Natural killer cell treated with Interleukin-12 subunit alpha and Interleukin-12 subunit beta and Interleukin-15 and Interleukin-18, amount 100 ng/mL, for 72 hours (primary cell): ENCODE results near the gene EPS8L1. TPM values are rescaled to one million over a fixed set of nuclear protein-coding genes. Genes with fewer than 3 reads are reported as not detected.
A peak's percentile ranks its signal among the peaks of the same experiment; 100 is the strongest.

ENCODE experiments used
- ATAC-seq, 2 donors: fragments of 150-1000 bp; cut with Tn5 transposase in 1 of 2; sonication (Bioruptor Pico), chemical (Tn5 transposase) in 1 of 2; 2 replicates each; pipeline ENCODE4 v1.10.0; 2021
- DNase-seq: peaks from one replicate; pipeline ENCODE4 v3.0.0; 2022; ENCODE audit warnings: low spot score
- H3K27ac Mint-ChIP-seq, 2 donors: 1 replicate in 1 of 2; 2 replicates in 1 of 2; pipeline ENCODE4 v1.8.0; 2022; ENCODE audit warnings: mixed read lengths in 2 of 2, mild to moderate bottlenecking in 1 of 2, moderate library complexity in 1 of 2
- H3K27me3 Mint-ChIP-seq, 2 donors: 1 replicate in 1 of 2; 2 replicates in 1 of 2; pipeline ENCODE4 v1.8.0; 2022; ENCODE audit warnings: mixed read lengths in 2 of 2
- H3K36me3 Mint-ChIP-seq: one replicate; pipeline ENCODE4 v1.8.0; 2022; ENCODE audit warnings: mixed read lengths
- H3K4me1 Mint-ChIP-seq, 2 donors: 1 replicate in 1 of 2; 2 replicates in 1 of 2; pipeline ENCODE4 v1.8.0; 2022; ENCODE audit warnings: low read depth in 2 of 2, mixed read lengths in 2 of 2, mild to moderate bottlenecking in 1 of 2
- H3K4me3 Mint-ChIP-seq: one replicate; pipeline ENCODE4 v1.8.0; 2022; ENCODE audit warnings: mixed read lengths
- H3K9me3 Mint-ChIP-seq: 2 replicates; pipeline ENCODE4 v1.8.0; 2022; ENCODE audit warnings: mixed read lengths
- total RNA-seq, 2 donors: library from RNA; stranded (reverse); gene quantifications; one replicate each; pipeline ENCODE4 v1.2.3, GENCODE V29; 2022

The EPS8L1 gene
- total RNA-seq, 2 donors from 2014 or later, result 1.3 to 8.7 TPM

DNA sequence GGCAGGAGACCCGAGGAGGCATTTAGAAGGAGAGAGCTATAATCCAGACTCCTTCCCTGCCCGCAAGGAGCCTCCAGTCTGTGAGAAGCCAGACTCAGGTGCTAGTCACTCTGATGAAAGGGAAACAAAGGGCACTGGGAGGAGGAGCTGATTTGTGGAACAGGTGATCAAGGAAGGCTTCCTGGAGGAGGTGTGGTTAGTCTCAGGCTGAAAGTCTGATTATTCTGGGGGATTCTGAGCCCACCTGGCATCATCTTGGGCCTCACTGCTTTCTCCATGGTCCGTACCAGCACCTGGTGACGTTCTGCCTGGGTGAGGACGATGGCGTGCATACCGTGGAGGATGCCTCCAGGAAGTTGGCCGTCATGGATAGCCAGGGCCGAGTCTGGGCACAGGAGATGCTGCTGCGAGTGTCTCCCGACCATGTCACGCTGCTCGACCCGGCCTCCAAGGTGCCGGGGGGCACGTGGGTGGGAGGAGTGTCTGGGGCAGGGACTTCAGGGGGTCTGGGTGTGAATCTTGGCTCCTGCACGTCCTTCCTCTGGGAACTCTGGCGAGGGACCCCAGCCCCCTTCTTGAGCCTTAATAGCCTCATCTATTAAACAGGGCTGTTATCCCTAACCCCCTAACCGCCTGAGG is 3.9 kb downstream of the EPS8L1 start:
- no peaks in the 10 kb centered on the region for H3K36me3 Mint-ChIP-seq
- H3K4me1 Mint-ChIP-seq, result peaks cover 23 to 27% of the 10 kb centered on the region in 2 donors
- DNase-seq (peak; percentile 46), ATAC-seq (no peak)
- H3K9me3 Mint-ChIP-seq, result peaks cover 3% of the 10 kb centered on the region
- H3K27me3 Mint-ChIP-seq, result peaks cover 10 to 20% of the 10 kb centered on the region in 2 donors
- peak overlapping the region; percentile 86 for H3K4me3 Mint-ChIP-seq
- H3K27ac Mint-ChIP-seq, result peak overlapping the region; percentile 73 to 88

DNA sequence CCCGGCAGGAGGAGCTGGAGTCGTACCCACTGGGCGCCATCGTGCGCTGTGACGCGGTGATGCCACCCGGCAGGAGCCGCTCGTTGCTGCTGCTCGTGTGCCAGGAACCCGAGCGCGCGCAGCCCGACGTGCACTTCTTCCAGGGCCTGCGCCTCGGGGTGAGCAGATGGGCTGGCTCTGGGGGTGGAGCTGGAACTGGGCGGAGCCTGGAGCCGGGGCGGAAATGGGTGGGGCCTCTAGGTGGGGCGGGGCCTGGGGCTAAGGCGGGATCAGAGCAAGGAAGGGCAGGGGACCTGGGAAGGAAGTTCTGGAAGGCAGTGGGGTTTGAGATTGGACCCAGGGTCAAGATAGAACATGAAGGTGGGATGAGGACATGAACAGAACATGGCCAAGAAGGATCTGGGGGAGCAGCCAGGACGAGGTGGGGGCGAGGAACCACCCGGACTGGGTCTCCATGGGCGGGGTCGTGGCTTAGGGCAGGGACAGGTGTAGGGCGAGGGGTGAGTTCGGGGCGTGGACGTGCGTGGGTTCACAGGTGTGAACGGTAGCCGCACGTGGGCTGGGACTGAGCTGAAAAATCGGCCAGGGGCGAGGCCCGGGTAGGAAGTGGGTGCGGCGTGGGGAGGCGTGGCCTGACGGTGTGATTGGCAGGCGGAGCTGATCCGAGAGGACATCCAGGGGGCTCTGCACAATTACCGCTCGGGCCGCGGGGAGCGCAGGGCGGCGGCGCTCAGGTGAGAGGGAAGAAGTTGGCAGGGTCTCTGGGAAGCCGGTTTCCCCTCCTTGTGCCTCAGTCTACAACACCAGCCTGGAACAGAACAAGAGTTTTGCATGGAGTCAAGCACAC is 4.7 kb downstream of the EPS8L1 start:
- no peaks in the 10 kb centered on the region for H3K36me3 Mint-ChIP-seq
- peaks cover 10 to 15% of the 10 kb centered on the region in 2 donors for H3K27me3 Mint-ChIP-seq
- peak overlapping the region; percentile 73 to 88 for H3K27ac Mint-ChIP-seq
- peaks cover 23 to 27% of the 10 kb centered on the region in 2 donors for H3K4me1 Mint-ChIP-seq
- peak; percentile 70 to 86 for ATAC-seq
- peak overlapping the region; percentile 86 for H3K4me3 Mint-ChIP-seq
- H3K9me3 Mint-ChIP-seq, result peaks cover 3% of the 10 kb centered on the region
- DNase-seq, result peak; percentile 86

DNA sequence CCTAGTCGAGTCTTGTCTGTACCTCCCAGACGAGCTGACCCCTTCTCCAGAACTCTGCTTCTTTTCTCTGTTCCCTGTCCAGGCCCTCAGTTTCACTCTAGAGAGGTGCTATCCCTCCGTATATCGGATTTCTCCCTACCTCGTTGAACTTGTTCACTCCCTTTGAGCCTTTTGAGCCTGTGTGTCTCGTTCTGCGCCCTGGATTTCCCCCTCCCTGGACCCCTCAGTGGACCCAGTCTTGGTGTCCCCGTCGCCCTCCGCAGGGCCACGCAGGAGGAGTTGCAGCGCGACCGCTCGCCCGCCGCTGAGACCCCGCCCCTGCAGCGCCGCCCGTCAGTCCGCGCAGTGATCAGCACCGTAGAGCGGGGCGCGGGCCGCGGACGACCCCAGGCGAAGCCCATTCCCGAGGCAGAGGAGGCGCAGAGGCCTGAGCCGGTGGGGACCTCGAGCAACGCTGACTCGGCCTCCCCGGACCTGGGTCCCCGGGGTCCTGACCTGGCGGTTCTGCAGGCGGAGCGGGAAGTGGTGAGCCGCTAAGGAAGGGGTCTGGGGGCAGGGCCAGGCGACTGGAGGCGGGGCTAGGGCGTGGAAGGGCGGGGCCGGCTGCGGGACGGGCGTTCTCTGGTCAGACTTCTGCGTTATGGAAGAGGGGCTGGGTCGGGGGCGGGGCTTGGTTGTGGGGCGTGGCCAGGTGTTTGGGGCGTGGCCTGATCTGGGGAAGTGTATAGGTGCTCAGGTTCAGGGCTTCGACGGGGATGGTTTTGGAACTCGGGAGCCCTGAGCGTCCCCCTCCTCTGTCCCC is 5.5 kb downstream of the EPS8L1 start:
- H3K4me1 Mint-ChIP-seq, result peaks cover 23 to 27% of the 10 kb centered on the region in 2 donors
- ATAC-seq (peak; percentile 91 to 93), DNase-seq (peak; percentile 93)
- peaks cover 3% of the 10 kb centered on the region for H3K9me3 Mint-ChIP-seq
- H3K36me3 Mint-ChIP-seq, result no peaks in the 10 kb centered on the region
- H3K27me3 Mint-ChIP-seq, result peaks cover 10 to 15% of the 10 kb centered on the region in 2 donors
- peak overlapping the region; percentile 73 to 88 for H3K27ac Mint-ChIP-seq
- peak overlapping the region; percentile 86 for H3K4me3 Mint-ChIP-seq

DNA sequence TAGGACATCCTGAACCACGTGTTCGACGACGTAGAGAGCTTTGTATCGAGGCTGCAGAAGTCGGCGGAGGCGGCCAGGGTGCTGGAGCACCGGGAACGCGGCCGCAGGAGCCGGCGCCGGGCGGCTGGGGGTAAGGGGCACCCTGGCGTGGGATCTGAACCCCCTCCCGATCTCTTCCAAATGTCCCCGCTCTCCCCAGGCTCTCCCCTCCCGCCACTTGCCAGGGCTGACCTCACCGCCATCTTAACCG is 6.0 kb downstream of the EPS8L1 start:
- Mint-ChIP-seq H3K4me1 (peaks cover 23 to 27% of the 10 kb centered on the region in 2 donors), H3K36me3 (no peaks in the 10 kb centered on the region), H3K4me3 (peak overlapping the region; percentile 86), H3K27ac (no peak overlapping the region), H3K27me3 (peaks cover 10 to 15% of the 10 kb centered on the region in 2 donors), H3K9me3 (peaks cover 3% of the 10 kb centered on the region)
- DNase-seq, result no peak
- ATAC-seq, result no peak

- H3K4me3 Mint-ChIP-seq, result peak overlapping the region; percentile 86
- DNase-seq (peak; percentile 67), ATAC-seq (peak; percentile 4 to 13)
- H3K36me3 Mint-ChIP-seq, result no peaks in the 10 kb centered on the region
- H3K27ac Mint-ChIP-seq, result peak overlapping the region in 1 of 2 donors; percentile 77
- H3K4me1 Mint-ChIP-seq, result peaks cover 25 to 30% of the 10 kb centered on the region in 2 donors
- peaks cover 12 to 15% of the 10 kb centered on the region in 2 donors for H3K27me3 Mint-ChIP-seq
- H3K9me3 Mint-ChIP-seq, result peaks cover 3% of the 10 kb centered on the region
These were observed 6.6 kb downstream of the EPS8L1 start for GRCh38 chr19:55082020-55082851.

DNA sequence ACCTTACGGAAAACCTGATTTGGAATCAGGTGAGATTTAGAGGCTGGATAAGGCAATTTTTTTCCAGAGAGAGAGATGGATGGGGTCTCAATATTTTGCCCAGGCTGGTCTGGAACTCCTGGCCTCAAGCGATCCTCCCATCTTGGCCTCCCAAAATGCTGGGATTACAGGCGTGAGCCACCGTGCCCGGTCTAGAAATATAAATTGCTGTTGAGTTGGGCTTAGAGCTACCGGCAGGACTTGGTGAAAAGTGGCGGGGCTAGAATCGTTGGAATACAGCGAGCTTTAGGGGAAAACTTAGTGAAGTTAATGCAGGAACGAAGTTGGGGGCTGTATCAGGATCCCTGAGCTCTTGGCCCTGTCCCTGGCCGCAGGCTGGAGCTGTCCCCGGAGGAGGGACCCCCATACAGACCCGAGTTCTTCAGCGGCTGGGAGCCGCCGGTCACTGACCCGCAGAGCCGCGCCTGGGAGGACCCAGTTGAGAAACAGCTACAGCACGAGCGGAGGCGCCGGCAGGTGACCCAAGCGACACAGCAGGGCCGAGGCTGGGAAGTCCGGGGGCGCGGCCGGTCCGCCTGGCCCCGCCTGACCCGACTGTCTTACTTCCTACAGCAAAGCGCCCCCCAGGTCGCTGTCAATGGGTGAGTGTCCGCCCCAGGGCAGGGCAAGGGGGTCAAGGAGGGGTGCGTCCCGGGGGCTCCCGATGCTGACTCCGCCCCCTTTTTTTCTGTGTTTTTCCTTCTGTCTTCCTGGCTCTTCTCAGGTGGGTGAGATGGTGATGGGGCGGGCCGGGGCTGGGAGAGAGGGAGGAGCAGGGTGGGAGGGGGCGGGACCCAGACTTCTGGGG is 7.6 kb downstream of the EPS8L1 start:
- Mint-ChIP-seq H3K36me3 (no peaks in the 10 kb centered on the region), H3K4me1 (peaks cover 35 to 40% of the 10 kb centered on the region in 2 donors), H3K4me3 (peak overlapping the region; percentile 48), H3K27me3 (peaks cover 15 to 17% of the 10 kb centered on the region in 2 donors), H3K9me3 (peaks cover 3% of the 10 kb centered on the region), H3K27ac (peak overlapping the region in 1 of 2 donors; percentile 77)
- peak; percentile 49 for DNase-seq
- ATAC-seq, result no peak

- ATAC-seq (no peak), DNase-seq (no peak)
- no peak overlapping the region for H3K4me3 Mint-ChIP-seq
- H3K27me3 Mint-ChIP-seq, result peaks cover 21 to 24% of the 10 kb centered on the region in 2 donors
- peaks cover 3% of the 10 kb centered on the region for H3K9me3 Mint-ChIP-seq
- peaks cover 44 to 46% of the 10 kb centered on the region in 2 donors for H3K4me1 Mint-ChIP-seq
- no peaks in the 10 kb centered on the region for H3K36me3 Mint-ChIP-seq
- no peak overlapping the region for H3K27ac Mint-ChIP-seq
These were observed 8.7 kb downstream of the EPS8L1 start for GRCh38 chr19:55084416-55084815.

DNA sequence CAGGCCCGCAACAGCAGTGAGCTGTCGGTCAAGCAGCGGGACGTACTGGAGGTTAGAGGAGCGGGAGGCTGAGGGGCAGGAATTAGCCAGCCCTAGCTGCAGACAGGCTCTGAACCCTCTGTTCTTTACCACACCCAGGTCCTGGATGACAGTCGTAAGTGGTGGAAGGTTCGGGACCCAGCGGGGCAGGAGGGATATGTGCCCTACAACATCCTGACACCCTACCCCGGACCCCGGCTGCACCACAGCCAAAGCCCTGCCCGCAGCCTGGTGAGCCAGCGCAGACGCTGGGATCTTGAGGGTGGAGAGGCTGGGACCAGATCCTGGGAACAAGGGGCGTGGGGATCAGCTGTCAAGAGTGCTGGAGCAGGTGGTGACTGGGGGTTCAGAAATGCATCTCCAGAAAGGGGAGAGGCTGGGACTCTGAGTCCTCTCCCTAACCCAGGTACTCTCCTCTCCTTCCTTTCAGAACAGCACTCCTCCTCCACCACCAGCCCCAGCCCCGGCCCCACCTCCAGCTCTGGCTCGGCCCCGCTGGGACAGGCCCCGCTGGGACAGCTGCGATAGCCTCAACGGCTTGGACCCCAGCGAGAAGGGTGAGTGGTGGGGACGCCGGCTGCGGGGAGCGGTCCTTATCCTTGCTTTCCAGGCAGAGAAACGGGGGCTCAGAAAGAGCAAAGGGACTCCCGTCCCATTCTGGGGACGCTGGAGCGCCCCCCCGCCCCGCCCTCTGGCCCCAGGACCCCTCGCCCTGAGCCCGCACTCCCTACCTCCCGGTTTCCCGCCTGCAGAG is 10.4 kb downstream of the EPS8L1 start:
- Mint-ChIP-seq H3K27ac (no peak overlapping the region), H3K4me3 (no peak overlapping the region), H3K27me3 (peaks cover 21 to 24% of the 10 kb centered on the region in 2 donors), H3K4me1 (peaks cover 34 to 37% of the 10 kb centered on the region in 2 donors), H3K36me3 (no peaks in the 10 kb centered on the region), H3K9me3 (peaks cover 3% of the 10 kb centered on the region)
- DNase-seq (peak; percentile 58), ATAC-seq (no peak)

- DNase-seq (peak; percentile 84), ATAC-seq (peak; percentile 76 to 90)
- H3K27ac Mint-ChIP-seq, result no peak overlapping the region
- peaks cover 34 to 37% of the 10 kb centered on the region in 2 donors for H3K4me1 Mint-ChIP-seq
- no peaks in the 10 kb centered on the region for H3K36me3 Mint-ChIP-seq
- peaks cover 21 to 24% of the 10 kb centered on the region in 2 donors for H3K27me3 Mint-ChIP-seq
- H3K4me3 Mint-ChIP-seq, result peak overlapping the region; percentile 68
- H3K9me3 Mint-ChIP-seq, result peaks cover 3% of the 10 kb centered on the region
These were observed 11.3 kb downstream of the EPS8L1 start for GRCh38 chr19:55086730-55087541.

- peak; percentile 58 for DNase-seq
- H3K36me3 Mint-ChIP-seq, result no peaks in the 10 kb centered on the region
- H3K4me1 Mint-ChIP-seq, result peaks cover 32 to 34% of the 10 kb centered on the region in 2 donors
- H3K9me3 Mint-ChIP-seq, result peaks cover 2% of the 10 kb centered on the region
- peak overlapping the region; percentile 68 for H3K4me3 Mint-ChIP-seq
- H3K27ac Mint-ChIP-seq, result no peak overlapping the region
- ATAC-seq, result no peak
- peaks cover 20 to 21% of the 10 kb centered on the region in 2 donors for H3K27me3 Mint-ChIP-seq
These were observed 11.9 kb downstream of the EPS8L1 start for GRCh38 chr19:55087542-55087901.

- Mint-ChIP-seq H3K9me3 (no peaks in the 10 kb centered on the region), H3K4me3 (peak overlapping the region; percentile 66), H3K27ac (peak overlapping the region; percentile 27 to 42), H3K36me3 (no peaks in the 10 kb centered on the region), H3K4me1 (peaks cover 28 to 29% of the 10 kb centered on the region in 2 donors), H3K27me3 (peaks cover 15 to 16% of the 10 kb centered on the region in 2 donors)
- DNase-seq, result peak; percentile 25
- ATAC-seq, result no peak
These were observed 12.4 kb downstream of the EPS8L1 start for GRCh38 chr19:55088021-55088451.
